Measurements from ENCODE around the gene NT5DC1. TPM values are rescaled to one million over a fixed set of nuclear protein-coding genes. Genes with fewer than 3 reads are reported as not detected.

Gene NT5DC1
- total RNA-seq, 1 experiment from 2014 or later, result 63.7 TPM

- TF ChIP-seq, protein P1, sequence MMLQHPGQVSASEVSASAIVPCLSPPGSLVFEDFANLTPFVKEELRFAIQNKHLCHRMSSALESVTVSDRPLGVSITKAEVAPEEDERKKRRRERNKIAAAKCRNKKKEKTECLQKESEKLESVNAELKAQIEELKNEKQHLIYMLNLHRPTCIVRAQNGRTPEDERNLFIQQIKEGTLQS (IDR thresholded peaks at IDR 0.05), result no peak
- no peak for TF ChIP-seq ZFX (IDR thresholded peaks at IDR 0.05)
- peak; percentile 89 for TF ChIP-seq RAD21 (IDR thresholded peaks at IDR 0.05; ENCODE audit: low read depth)
- TF ChIP-seq MAX (IDR thresholded peaks at IDR 0.05), result no peak
- TF ChIP-seq YY1 (IDR thresholded peaks at IDR 0.05; ENCODE audit: extremely low read depth, insufficient replicate concordance, low read depth, low read length), result no peak
- TF ChIP-seq, protein P2, sequence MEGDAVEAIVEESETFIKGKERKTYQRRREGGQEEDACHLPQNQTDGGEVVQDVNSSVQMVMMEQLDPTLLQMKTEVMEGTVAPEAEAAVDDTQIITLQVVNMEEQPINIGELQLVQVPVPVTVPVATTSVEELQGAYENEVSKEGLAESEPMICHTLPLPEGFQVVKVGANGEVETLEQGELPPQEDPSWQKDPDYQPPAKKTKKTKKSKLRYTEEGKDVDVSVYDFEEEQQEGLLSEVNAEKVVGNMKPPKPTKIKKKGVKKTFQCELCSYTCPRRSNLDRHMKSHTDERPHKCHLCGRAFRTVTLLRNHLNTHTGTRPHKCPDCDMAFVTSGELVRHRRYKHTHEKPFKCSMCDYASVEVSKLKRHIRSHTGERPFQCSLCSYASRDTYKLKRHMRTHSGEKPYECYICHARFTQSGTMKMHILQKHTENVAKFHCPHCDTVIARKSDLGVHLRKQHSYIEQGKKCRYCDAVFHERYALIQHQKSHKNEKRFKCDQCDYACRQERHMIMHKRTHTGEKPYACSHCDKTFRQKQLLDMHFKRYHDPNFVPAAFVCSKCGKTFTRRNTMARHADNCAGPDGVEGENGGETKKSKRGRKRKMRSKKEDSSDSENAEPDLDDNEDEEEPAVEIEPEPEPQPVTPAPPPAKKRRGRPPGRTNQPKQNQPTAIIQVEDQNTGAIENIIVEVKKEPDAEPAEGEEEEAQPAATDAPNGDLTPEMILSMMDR (IDR thresholded peaks at IDR 0.05 in 2 of 3, conservative IDR thresholded peaks at IDR 0.05 in 1 of 3; ENCODE audit: borderline replicate concordance in 1 of 3, insufficient read depth in 1 of 3, low read depth in 2 of 3, low read length in 2 of 3), result peak; percentile 77 to 85 (median 80)
- H3K4me2 ChIP-seq (ENCODE audit: low read length), result no peak overlapping the region
- DNase-seq (ENCODE audit: low read depth, low spot score) (peak; percentile 51), ATAC-seq (peak; percentile 84)
- no peaks in the 10 kb centered on the region for H3K79me2 ChIP-seq (ENCODE audit: insufficient read depth, low read length)
- H3K27ac ChIP-seq (ENCODE audit: low read depth, low read length), result no peak overlapping the region
- H3K4me3 ChIP-seq (replicated peaks in 1 of 2; ENCODE audit: low read depth in 1 of 2, low read length in 2 of 2), result no peak overlapping the region
- H3K27me3 ChIP-seq (ENCODE audit: insufficient read depth, low read length), result no peaks in the 10 kb centered on the region
- ChIA-PET RAD21 (ENCODE audit: low non-redundant PET in 1 of 2, low total read pairs in 2 of 2, uncharacterized antibody in 2 of 2, unreplicated experiment in 2 of 2) (interaction anchor here in 1 of 2 experiments (0.9 kb wide), 1 partner anchor 273 kb away, joined by 5 read pairs; no protein-coding TSS in a partner anchor), POLR2A (interaction anchor here (0.7 kb wide), 2 partner anchors 8 to 273 kb away, joined by 3 to 4 read pairs; partner anchors contain the start of gene TSPYL1), CTCF (interaction anchor here (0.6 to 2.3 kb wide), 31 partner anchors 8 to 357 kb away, joined by 3 to 26 read pairs (median 4); partner anchors contain the start of genes CALHM5, DSE and TSPYL1)
- BruUV-seq (replicated peaks), result no TSS peak
- no peaks in the 10 kb centered on the region for H3K36me3 ChIP-seq (ENCODE audit: control insufficient read depth in 1 of 2, insufficient read depth in 2 of 2, low read length in 2 of 2)
- H4K20me1 ChIP-seq (ENCODE audit: insufficient read depth), result no peaks in the 10 kb centered on the region
- intact Hi-C loops (cut with micrococcal nuclease), result loop anchor here (1.0 to 5.0 kb wide), 3 partner anchors 245 to 560 kb away; no protein-coding TSS in a partner anchor
- H3K9me3 ChIP-seq (ENCODE audit: control insufficient read depth in 1 of 2, insufficient read depth in 1 of 2, low read depth in 1 of 2, low read length in 2 of 2), result no peaks in the 10 kb centered on the region
- no peak overlapping the region for H2AFZ ChIP-seq (ENCODE audit: low read depth, low read length, poor library complexity, severe bottlenecking)
- no peaks in the 10 kb centered on the region for H3K4me1 ChIP-seq (ENCODE audit: control insufficient read depth in 1 of 2, insufficient read depth in 2 of 2, low read length in 2 of 2)
- no peaks in the 10 kb centered on the region for H3K9me2 ChIP-seq (ENCODE audit: insufficient read depth)
- no peak overlapping the region for H3K9ac ChIP-seq (ENCODE audit: low read length)
Measured at GRCh38 chr6:116287689-116288282, 187.1 kb downstream of the NT5DC1 start.
